Measurements from ENCODE around the gene INTS11. TPM values are rescaled to one million over a fixed set of nuclear protein-coding genes. Genes with fewer than 3 reads are reported as not detected.
A peak's percentile ranks its signal among the peaks of the same experiment; 100 is the strongest.

The INTS11 gene
- total RNA-seq, 1 experiment from 2014 or later = 85.4 TPM

- DNase-seq (ENCODE audit: low read depth) = no peak
Measured at GRCh38 chr1:1299686-1300351, 24.6 kb downstream of the INTS11 start.

GRCh38 chr1:1298861-1299685 is 25.4 kb downstream of the INTS11 start:
- peak; percentile 47 for DNase-seq (ENCODE audit: low read depth)

GRCh38 chr1:1297802-1298424 is 26.5 kb downstream of the INTS11 start:
- DNase-seq (ENCODE audit: low read depth) = no peak

- DNase-seq (ENCODE audit: low read depth) = no peak
Measured at GRCh38 chr1:1296070-1297061, 28.1 kb downstream of the INTS11 start.

- no peak for DNase-seq (ENCODE audit: low read depth)
Measured at GRCh38 chr1:1295154-1295923, 29.1 kb downstream of the INTS11 start.

GRCh38 chr1:1294250-1294890 is 30.1 kb downstream of the INTS11 start:
- no peak for DNase-seq (ENCODE audit: low read depth)

GRCh38 chr1:1293263-1294249 is 30.9 kb downstream of the INTS11 start:
- no peak for DNase-seq (ENCODE audit: low read depth)

- no peak for DNase-seq (ENCODE audit: low read depth)
Measured at GRCh38 chr1:1292851-1293250, 31.6 kb downstream of the INTS11 start.

- DNase-seq (ENCODE audit: low read depth) = no peak
Measured at GRCh38 chr1:1292442-1292779, 32.0 kb downstream of the INTS11 start.

- peak; percentile 43 for DNase-seq (ENCODE audit: low read depth)
Measured at GRCh38 chr1:1291548-1292441, 32.7 kb downstream of the INTS11 start.

- DNase-seq (ENCODE audit: low read depth) = no peak
Measured at GRCh38 chr1:1291023-1291528, 33.4 kb downstream of the INTS11 start.

- no peak for DNase-seq (ENCODE audit: low read depth)
Measured at GRCh38 chr1:1290238-1290731, 34.2 kb downstream of the INTS11 start.

- DNase-seq (ENCODE audit: low read depth) = no peak
Measured at GRCh38 chr1:1287288-1288110, 37.0 kb downstream of the INTS11 start.

GRCh38 chr1:1286313-1287261 is 37.9 kb downstream of the INTS11 start:
- DNase-seq (ENCODE audit: low read depth) = no peak

- DNase-seq (ENCODE audit: low read depth) = no peak
Measured at GRCh38 chr1:1285611-1286311, 38.7 kb downstream of the INTS11 start.
